Frontal cortex (tissue), 4 donors: Measurements from ENCODE around the gene AVPR2. TPM values are rescaled to one million over a fixed set of nuclear protein-coding genes. Genes with fewer than 3 reads are reported as not detected.

Experiments
- DNase-seq, 2 donors: peaks; one replicate each; pipeline ENCODE4 v3.0.0; 2012; ENCODE audit warnings: low spot score in 2 of 2
- FAIRE-seq: peaks from 2 replicates; lab custom pipeline; 2012; peaks lifted over from hg19 to GRCh38; lab: Jason Lieb, UNC
- total RNA-seq: library from RNA; depleted of rRNA; stranded (reverse); fragments of >200 nt; gene quantifications from one replicate; pipeline ENCODE4 v1.2.3, GENCODE V29; 2014
- donor health status: control.
- donor health status: control.
- donor health status: control.

The AVPR2 gene
- total RNA-seq, 1 donor from 2014 or later: not detected

DNA sequence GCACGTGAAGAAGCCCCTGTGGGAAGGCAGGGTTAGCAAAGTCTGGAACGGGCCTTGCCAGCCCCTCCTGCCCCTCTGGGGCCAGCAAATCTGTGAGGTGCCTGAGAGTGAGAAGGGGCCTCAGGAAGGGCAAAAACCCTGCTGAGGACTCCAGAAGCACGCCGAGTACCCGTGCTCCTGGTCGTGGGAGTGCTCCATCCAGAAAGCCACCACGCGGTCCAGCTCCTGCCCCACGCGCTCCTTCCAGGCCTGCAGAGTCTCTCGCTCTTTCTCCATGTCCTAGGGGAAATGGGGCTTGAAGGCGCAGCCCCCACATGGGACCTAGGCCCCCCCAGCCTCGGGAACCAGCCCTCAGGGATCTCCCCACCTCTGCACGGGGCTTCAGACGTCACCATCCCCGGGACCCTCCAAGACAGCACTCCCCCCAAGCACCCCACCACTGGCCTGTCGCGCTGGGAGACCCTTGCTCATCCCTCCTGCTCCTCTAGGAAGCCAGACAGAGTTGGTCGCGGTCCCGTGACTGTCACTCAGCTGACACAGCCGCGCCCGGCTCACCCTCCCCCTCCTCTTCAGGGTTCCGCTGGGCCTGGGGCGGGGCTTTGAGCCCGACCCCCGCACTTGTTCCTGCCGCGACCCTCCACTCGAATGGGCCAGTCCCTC, 39.8 kb downstream of the AVPR2 start, which contains the start of gene RENBP:
Gene RENBP, minus strand, starts transcription at position 504 of the 660 bp plus-strand sequence. Its CDS starts 33 bp downstream, at position 471.
- FAIRE-seq: no peak
- peak in 1 of 2 donors; percentile 55 for DNase-seq

DNA sequence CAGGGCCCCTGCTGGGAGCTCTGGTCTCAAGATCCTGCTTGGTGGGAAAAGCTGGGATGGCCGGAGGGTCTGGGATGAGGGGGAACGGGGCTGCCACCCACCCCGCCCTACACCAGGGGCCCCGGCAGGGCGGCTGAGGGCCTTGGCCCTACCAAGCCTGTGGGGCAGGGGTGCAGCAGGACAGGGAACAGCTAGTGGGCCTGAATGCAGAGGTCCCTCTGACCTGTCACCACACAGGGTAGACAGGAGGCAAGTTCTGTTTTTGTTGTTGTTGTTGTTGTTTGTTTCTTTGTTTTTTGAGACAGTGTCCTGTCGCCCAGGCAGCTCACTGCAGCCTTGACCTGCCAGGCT, 40.3 kb downstream of the AVPR2 start:
- DNase-seq (no peak), FAIRE-seq (no peak)

DNA sequence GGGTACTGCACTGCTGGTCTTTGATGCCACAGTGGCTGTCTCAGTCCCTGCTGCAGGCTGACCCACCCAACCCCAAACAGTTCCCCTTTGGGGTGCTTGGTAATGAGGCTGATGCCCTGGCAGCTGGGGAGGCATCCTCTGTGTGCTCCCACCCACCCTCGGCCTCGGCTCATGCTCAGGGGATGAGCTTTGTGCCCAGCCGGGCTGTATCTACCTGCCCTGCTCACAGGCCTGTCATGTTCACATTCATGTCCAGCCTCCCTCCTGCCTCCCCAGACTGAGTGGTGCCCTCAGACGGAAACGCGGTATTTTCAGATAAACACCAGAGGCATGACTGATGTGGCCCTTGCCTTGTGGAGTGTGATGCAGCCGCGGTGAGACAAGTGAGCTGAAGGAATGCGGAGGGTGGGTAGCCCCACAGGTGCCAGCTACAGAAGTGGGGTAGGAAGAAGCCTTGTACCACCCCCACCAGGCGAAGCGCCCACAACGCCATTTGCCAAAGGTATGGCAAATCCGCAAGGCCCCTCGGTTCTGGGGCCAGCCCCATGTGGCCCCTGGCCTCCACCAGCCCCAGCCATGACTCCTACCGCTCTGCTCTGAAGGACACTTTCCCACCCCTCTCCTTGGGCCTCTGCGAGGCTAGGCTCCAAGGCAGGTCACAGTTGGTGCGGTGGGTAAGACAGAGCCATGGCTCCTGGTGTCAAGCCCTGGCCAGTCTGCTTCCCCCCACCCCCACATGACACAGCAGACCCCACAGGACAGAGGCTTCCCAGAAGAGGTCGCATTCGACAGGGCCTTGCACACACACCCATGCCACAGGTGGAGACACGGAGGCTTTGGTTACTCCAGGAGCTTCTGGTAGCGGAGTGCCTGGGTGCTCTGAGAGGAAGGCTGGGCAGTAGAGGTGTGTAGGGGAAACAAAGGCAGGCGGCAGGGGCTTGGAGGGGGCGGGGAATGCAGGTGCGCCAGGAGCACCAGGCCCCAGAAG, 41.8 kb downstream of the AVPR2 start:
- FAIRE-seq: no peak
- DNase-seq: no peak

DNA sequence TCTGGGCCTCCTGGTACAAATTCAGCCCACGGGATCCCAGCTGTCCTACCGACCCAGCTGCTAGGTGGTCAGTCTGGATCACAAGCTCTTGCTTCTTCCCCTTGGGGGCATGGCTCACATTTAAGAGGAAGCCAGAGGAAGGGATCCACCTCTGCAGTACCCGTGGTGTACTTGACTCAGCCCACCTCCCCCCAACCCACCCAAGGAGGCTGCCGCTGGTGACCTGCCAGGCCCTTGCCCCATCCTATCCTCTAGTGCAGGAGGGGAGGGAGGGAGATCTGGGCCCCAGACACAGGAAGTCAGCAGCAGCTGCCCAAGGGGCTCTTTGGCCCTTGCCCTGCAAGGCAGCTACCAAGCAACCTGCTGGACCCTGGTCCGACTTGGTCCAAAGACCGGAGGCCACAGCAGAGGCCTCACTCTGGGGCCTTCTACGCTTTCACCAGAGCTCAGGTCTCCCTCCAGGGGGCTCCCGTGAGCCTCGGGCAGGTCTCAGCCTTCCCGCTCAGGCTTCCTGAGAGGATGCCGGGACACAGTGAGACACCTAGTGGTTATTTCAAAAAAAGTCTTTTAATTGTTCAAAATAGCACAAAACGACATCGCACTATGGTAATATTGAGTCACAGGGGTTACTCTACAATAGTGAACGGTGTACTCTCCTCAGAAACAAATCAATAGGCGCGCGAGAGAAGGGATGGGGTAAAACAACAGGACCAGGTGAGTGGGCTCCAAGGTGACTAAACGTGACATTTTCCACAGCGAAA, 42.7 kb downstream of the AVPR2 start:
- no peak for FAIRE-seq
- peak; percentile 67 to 70 for DNase-seq

DNA sequence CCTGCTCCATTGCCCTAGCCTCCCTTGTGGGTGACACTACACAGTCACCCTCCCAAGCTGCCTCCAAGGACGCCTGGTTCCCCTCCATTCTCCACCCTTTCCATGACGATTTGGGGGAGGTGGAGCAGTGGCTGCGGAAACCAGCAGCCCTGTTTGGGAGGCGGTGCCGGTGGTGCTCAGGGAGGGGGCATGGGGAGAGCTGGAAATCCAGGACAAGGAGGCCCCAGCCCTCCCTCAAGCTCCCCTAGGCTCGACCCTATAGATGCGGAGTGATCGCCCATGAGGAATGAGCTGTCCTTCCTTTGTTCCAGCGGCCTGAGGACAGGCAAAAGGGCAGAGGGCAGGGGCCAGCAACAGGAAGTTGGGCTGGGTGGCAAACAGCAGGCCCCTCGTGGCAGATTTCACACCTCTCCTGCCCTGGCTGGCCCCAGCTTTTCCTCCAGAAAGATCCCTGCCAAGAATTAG, 43.6 kb downstream of the AVPR2 start:
- FAIRE-seq (no peak), DNase-seq (no peak)

DNA sequence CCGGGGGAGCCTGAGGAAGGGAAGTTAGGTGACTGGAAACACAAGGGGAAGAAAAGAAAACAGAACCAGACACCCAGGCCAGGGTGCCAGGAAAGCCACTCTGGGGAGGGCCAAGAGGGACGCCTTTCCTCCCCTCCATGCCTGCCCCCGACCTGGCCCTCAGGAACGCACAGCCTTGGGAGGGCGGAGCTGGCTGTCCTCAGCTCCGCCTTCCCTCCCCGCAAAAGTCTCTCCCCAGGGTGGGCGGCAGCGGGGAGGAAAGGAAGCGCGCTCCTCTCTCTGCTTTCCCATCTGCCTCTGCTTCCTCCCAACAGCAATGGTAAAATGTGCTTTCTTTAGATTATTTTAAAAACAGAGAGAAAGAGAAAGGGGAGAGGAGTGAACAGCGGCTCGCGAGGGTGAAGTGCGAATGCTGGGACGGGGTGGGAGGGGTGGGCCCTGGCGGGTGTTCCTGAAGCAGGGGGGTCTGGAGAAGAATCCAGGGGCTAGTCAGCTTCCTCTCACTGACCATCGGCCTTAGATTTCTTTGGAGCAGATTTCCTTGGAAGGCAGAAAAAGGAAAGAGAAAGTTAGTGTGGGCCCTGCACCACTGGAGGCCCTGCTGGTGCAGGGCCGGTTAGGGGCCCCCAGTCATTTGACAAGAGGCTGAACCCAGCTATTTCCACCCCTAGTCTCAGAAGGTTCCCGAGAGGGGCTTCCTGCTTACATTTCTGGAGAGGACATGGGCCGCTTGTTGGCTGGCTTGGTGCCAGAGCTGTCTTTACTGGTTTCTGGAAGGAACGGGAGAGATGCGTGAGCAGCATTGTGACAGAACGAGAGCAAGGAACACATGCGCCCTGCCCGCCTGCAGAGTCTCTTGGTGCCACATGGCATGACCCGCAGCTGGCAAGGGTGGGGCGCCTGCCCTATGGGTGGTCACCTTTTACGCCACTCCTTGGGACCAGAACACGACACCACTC, 44.7 kb downstream of the AVPR2 start:
- no peak for FAIRE-seq
- DNase-seq: no peak

DNA sequence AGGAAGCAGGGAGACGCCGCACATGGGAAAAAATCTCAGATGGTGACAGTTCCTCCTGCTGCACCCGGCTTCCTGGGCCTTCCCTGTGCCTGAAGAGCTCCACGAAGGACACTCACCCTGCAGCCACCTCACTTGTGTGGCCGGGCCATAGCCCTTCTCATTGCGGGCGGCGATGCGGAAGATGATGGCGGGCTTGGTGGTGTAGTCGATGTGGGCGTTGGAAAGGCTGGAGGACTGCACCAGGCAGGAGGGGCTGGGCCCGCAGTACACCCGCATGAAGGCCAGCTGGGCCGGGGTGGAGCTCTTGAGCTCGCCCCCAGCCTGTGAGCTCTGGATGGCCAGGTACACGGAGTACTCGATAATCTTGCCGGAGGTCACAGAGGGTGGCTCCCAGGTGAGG, 45.7 kb downstream of the AVPR2 start:
- FAIRE-seq: no peak

DNA sequence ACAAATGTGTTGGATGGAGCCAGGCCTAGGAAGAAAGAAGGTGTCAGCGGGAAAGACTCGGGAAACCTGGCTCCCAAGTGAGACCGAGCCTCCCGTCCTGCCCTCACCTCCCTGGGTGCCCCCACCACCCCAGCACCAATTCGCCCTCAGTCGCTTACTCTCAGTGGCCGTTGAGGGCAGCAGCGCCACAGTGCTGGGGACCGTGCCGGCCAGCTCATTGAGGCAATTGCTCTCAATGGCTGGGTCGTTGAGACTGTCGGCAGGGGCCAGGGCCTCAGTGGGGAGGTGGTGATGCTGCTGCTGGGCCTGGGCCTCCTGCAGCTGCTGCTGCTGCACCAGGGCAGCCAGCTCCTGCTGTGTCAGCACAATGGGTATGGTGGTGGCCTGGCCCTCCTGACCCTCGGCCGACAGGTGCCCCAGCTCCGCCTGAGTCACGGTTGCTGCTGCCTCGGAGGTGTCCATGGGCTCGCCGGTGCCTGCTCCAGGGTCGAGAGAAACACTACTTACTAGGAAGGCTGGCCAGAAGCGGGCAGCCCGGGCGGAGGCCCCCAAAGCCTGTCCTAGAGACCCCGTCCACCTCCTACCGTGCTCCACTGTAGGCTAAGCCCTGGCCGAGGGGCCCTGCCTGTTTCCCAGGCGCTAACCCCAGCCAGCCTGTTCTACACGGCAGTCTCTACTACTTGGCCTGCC, 47.4 kb downstream of the AVPR2 start:
- DNase-seq: no peak
- no peak for FAIRE-seq

More for the DNA sequence above, 45.7 kb downstream of the AVPR2 start:
- DNase-seq: no peak

DNA sequence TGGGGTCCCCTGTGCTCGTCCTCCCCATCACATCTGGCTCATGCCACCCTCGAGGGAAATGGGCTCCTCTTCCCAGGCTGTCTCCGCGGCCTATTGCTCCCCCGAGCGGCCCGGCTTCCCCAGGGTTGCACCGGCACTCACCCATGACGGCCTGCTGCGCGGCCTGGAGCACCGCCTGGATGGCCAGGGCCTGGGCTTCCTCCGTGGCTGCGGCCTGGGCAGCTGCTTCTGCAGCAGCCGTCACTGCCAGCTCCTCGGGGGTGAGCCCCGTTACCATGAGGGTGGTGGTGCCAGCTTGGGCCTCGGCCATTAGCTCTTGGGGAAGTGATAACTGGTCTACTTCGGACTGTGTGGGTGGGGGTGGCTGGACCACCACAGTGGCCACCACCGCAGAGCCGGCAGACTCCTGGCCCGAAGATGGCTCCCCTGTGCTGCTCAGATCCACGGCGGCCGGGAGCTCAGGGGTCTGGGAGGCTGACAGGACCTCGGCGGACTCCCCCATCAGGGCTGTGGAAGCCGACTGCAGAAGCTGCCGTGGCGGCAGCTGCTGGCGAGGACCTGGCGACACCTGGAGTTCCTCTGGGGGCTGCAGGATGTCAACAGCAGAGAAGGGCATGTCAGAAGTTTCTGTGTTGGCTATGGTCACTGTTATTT, 48.0 kb downstream of the AVPR2 start:
- no peak for FAIRE-seq
- DNase-seq: no peak

DNA sequence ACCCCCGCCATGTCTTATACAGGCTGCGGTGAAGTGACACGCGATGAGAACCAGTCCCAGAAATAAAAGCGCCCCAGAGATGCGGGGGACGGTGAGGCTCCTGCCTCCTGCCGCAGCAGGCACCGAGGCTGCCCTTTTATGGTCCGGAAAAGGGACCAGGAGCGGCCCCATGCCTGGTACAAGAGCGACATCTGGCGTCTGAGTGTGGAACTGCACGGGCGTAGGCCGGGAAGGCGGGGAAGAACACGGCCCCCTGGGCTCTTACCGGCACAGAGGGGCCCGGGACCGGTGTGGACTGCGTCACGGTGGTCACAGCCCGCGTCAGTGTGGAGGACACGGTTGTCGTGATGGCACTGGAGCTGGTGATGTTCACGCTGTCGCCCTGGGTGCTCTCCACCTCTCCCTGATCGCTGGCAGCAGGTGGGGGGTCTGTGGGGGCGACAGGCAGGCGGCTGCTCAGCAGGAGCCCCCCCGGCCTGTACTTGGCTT, 48.9 kb downstream of the AVPR2 start:
- DNase-seq: peak; percentile 82 to 87
- no peak for FAIRE-seq

DNA sequence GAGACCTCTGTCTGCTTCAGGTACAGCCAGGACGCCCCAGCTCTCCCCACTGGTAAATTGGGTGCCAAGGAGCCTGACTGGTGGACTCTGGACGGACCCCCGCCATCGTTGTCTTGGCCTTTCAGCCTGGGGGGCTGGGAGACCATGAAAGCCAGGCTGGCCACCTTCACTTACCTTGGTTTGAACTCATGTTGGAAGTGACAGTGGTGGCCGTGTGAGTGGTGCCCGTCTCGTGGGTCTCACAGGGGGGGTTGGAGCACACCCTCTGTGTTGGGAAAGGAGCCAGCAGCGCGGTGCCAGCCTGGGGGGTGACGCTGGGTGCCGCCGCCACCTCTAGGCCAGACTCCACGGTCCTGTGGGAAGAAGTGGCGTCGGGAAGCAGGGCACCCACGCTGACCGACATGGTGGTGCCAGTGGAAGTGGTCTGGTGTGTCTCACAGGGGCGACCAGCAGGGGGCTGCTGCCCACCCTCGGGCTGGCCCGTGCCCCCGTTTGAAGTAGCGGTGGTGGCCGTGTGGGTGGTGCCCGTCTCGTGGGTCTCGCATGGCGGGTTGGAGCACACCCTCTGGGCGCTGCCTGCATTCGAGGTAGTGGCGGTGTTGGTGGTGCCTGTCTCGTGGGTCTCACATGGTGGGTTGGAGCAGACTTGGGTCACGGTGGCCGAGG, 49.6 kb downstream of the AVPR2 start:
- DNase-seq (no peak), FAIRE-seq (no peak)

DNA sequence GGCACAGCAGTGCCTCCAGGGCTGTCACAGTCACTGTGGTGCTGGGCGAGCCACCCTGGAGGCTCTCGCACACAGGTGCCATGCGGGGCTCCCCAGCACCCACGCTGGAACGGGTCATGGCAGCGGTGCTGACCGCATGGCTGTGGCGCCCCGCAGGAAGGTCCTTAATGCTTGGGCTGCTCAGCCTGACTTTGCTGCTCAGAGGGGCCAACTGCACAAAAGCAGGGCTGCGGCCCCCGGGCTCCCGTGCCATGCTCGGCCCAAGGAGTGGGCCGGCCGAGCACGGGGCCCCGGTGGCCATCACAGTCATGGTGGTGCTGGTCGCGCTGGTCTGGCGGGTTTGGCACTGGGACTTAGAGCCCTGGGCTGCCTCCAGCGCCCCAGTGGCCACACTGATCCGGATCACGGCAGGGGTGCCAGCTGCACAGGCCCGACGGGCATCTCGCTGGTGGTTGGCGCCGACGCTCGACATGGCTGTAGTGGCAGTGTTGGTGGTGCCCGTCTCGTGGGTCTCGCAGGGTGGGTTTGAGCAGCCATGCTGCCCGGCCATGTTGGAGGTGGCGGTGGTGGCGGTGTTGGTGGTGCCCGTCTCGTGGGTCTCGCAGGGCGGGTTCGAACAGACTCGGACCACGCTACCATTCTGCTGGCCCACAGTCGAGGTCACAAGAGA, 50.2 kb downstream of the AVPR2 start:
- FAIRE-seq: no peak

DNA sequence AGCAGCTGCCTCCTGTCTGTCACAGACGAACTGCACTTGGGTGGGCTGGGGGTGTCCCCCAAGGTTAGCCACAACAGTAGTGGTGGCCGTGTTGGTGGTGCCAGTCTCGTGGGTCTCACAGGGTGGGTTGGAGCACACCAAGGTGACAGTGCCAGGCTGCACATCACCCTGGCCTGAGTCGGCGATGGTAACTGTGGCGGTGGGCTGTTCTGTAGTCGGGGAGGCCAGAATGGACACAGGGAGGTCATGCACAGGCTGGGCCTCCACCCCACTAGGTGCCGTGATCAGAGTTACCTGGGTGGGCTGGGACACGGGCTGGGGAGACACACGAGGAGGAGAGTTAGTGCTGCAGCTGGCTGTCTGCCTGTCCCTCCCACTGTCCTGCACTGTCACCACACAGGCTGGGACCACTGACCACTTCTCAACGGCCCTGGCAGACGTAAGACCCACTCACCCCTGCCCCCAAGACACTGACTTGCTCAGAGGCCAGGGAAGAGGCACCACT, 50.8 kb downstream of the AVPR2 start:
- FAIRE-seq: no peak
- no peak for DNase-seq

More for the DNA sequence above, 50.2 kb downstream of the AVPR2 start:
- DNase-seq: no peak

DNA sequence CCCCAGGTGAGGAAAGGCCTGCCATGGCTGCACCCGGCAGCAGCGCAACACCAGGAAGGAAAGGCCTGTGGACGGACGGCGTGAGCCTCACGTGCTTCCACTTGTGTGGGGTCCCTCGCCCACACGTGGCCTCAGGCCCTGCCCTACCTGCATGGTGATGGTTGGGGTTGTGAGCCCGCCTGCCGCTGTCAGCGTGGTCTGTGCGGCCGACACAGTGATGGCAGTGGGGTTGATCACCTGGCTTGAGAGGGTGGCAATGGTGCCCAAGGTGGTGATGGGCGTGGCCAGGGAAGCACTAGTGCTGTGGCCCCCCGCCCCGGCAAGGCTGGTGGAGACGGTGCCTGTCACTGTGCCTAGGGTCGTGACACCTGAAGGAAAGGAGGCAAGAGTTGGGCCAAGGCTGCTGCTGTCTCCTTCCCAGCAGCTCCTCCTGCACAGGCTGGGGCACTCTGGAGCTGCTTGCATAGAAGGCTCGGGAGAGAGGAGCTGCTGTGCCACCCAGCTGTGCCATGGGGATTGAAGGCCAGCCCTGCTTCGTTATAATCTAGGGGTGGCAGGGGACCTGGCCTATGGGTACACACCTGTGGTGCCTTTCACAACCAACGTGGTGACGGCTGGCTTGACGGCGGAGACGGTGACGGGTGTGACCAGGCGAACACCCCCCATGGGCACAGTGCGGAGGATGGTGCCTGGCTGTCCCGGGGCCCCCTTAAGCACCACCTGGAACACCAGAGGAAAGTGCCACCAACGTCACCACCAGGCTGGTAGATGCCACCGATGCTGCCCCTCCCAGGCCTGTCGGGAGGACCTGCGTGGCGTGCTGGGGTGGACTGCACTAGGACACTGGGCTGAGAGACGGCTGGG, 51.8 kb downstream of the AVPR2 start:
- FAIRE-seq (no peak), DNase-seq (no peak)
